NK-92 treated with Interleukin-12 subunit alpha and Interleukin-12 subunit beta, amount 100 ng/mL, for 24 hours (cell line): ENCODE results near the gene PSPC1.
"Not testable (repeated sequence)": the region's sequence is repeated elsewhere in the genome, so short reads cannot be mapped to it uniquely, and the experiment has no call there.

ENCODE experiments used
- DNase-seq: peaks from one replicate; lab custom pipeline; 2025; lab: John Stamatoyannopoulos, UW

Gene PSPC1, protein sequence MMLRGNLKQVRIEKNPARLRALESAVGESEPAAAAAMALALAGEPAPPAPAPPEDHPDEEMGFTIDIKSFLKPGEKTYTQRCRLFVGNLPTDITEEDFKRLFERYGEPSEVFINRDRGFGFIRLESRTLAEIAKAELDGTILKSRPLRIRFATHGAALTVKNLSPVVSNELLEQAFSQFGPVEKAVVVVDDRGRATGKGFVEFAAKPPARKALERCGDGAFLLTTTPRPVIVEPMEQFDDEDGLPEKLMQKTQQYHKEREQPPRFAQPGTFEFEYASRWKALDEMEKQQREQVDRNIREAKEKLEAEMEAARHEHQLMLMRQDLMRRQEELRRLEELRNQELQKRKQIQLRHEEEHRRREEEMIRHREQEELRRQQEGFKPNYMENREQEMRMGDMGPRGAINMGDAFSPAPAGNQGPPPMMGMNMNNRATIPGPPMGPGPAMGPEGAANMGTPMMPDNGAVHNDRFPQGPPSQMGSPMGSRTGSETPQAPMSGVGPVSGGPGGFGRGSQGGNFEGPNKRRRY

DNA sequence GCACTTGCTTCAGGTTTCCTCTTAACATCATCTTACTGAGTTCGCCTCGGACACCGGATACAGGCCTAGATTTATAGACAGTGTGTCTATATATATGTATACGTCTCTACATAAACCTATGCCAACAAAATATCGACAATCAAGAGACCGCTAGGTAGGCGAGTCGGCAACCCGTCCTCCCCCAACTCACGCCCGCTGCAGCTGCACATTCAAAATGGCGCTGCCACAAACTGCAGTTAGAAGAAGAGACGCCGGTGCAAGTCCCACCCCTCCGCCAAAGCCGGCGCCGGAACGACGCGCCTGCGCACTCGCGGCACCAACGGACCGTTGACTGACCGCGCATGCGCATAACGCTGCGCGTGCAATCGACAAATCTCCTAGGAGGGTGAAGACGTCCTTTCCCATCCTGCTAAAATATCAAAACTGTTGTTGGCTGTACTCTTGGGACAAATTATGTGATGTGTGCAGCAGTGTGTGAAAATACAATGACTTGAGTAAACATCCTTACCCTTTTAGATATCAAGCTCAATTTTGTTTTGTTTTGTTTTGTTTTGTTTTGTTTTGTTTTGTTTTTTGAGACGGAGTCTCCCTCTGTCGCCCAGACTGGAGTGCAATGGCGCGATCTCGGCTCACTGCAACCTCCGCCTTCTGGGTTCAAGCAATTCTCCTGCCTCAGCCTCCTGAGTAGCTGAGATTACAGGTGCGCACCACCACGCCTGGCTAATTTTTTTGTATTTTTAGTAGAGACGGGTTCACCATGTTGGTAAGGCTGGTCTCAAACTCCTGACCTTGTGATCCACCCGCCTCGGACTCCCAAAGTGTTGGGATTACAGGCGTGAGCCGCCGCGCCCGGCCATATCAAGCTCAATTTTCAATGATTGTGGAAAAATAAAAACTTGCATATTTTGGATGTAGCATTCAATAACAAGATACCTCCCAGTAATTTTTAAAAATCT is at the start of gene PSPC1:
TSS of gene PSPC1 (minus strand) at position 219 of the 956 bp plus-strand sequence. CDS start at position 31, 188 bp downstream.
- peak; percentile 95 for DNase-seq

- DNase-seq, result no peak
Measured at GRCh38 chr13:19822673-19823072, 39.9 kb upstream of the PSPC1 start.

DNA sequence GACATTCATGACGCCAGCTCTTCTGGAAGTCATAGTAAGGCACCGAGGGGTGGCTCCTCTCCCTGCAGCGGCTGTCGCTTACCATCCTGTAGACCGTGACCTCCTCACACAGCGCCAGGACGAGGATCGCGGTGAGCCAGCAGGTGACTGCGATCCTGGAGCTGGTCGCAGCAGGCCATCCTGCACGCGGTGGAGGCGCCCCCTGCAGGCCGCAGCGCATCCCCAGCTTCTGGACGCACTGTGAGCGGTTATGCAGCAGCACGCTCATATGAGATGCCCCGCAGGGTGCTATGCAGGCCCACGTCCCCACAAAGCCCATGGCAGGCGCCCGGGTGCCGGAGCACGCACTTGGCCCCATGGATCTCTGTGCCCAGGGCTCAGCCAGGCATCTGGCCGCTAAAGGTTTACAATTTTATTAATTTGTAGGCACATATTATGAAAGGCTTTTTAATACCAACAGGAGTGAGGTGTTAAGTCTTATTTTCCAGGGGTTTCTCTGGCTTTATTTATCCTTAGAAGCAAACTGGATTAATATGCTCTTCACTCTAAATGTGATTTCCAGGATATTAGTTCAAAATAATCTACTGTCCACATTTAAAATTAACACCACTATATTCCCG is 35.6 kb upstream of the PSPC1 start:
- DNase-seq, result peak; percentile 14

- no peak for DNase-seq
Measured at GRCh38 chr13:19817510-19818158, 34.9 kb upstream of the PSPC1 start.

- DNase-seq, result no peak
Measured at GRCh38 chr13:19817106-19817505, 34.4 kb upstream of the PSPC1 start.

- not testable (repeated sequence) for DNase-seq
Measured at GRCh38 chr13:19815842-19816241, 33.1 kb upstream of the PSPC1 start.

DNA sequence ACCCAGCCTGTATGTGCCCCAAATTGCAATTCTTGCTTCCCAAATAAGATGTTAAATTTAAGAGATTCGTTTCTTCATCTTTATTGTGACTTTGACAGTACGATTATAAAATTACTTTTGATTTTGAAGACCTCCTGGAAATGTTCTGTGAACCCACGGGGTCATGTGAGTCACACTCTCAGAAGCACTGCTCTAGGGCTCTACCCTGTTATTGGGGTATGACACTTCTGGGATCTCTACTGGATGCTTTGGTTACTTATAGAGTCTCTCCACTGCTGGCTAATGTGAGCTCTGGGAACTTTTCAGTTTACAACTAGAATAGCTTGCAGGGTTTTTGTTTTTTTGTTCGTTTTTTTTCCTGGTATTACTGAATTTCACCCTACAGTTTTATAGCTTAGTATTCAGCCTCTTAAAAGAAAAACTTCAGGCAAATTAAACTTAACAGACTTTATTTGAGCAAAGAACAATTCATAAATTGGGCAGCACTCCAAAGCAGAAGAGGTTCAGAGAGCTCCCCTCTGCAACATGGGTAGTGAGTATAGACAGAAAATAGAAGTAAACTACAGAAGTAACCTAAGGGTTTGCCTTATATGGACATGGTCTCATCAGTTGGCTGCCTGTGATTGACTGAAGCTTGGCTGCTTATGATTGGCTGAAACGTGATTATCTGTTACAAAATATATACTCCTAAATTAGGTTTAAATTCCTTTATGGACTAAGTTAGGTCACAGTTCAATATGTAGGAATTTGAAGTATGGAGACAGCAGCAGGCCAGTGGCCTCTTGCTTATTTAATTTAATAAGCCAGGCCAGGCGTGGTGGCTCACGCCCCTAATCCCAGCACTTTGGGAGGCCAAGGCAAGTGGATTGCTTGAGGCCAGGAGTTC is 28.5 kb upstream of the PSPC1 start:
- DNase-seq, result no peak

GRCh38 chr13:19810151-19810550 is 27.4 kb upstream of the PSPC1 start:
- no peak for DNase-seq

GRCh38 chr13:19805765-19806164 is 23.0 kb upstream of the PSPC1 start:
- no peak for DNase-seq

DNA sequence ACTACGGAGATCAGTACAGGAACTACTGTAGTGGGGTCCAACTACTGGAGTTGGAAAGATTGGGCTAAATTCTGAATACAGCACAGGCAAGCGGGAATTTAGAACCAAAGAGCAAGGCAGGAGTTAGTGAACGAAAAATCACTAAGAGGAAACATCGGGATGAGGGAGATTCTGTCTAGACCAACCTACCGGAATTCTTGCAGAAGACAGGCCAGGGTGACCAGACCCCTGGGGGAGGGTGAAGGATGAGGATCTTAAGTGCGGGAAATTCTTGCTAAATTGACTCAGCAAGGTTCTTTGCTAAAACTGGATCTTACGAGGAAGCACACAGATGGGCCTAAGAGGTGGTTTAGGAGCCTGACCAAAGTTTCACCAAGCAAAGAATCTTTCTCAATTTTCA is 13.2 kb upstream of the PSPC1 start:
- no peak for DNase-seq

DNA sequence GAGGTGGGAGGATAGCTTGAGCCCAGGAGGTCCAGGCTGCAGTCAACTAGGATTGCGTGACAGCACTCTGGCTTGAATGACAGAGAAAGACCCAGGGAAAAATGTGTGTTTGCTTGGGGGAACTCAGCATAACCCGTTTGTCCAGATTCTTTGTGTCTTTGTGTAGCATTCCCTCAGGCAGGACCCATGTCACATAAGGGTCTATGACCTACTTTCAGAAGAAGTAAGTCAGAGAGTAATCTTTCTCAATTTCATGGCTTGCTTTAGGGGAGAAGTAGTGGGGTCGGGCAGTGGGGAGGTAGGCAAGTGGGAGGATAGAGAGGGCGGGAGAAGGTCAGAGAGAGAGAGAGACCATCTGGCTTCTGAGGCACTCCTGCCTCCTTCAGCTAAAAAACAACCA is 11.9 kb upstream of the PSPC1 start:
- no peak for DNase-seq

DNA sequence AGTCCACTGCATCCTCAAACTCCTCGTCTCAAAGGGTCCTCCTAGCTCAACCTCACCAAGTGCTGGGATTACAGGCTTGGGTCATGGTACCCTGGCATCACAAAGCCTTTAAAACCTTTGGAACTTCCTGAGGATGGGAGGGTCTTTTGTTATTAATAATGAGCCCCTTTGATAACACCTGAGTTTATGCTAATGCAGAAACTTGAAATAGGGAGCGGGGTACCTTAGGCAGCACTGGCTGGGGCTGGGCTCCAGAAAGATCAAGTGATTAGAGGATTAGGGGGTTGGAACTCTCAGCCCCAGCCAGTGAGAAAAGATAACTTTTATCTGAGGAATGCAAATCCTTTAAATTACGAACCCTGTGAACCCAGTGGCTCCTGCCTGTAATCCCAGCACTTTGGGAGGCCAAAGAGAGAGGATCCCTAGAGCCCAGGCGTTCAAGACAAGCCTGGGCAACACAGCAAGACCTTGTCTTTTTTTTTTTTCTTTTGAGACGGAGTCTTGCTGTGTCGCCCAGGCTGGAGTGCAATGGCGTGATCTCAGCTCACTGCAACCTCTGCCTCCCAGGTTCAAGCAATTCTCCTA is 9.3 kb upstream of the PSPC1 start:
- no peak for DNase-seq

- DNase-seq, result peak; percentile 57
Measured at GRCh38 chr13:19782049-19782726, 557 bp downstream of the PSPC1 start.

GRCh38 chr13:19781526-19781925 is 1.2 kb downstream of the PSPC1 start:
- DNase-seq, result no peak

DNA sequence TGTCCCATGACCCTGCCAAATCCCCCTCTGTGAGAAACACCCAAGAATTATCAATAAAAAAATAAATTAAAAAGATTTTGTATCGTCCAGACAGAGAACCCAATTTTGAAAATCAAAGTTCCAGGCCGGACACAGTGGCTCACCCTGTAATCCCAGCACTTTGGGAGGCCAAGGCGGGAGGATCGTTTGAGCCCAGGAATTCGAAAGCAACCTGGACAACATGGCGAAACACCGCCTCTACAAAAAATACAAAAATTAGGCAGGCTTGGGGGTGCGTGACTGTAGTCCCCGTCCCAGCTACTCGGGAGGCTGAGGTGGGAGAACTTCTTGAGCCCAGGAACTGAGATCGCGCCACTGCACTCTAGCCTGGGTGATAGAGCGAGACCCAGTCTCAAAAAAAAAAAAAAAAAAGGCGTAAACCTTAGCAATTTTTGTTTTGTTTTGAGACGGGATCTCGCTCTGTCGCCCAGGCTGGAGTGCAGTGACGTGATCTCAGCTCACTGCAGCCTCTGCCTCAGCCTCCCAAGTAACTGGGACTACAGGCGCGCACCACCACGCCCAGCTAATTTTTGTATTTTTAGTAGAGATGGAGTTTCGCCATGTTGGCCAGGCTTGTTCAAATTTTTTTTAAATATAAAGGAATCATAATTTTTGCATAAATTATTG is 1.9 kb downstream of the PSPC1 start:
- not testable (repeated sequence) for DNase-seq

GRCh38 chr13:19772306-19772705 is 10.4 kb downstream of the PSPC1 start:
- DNase-seq, result no peak

DNA sequence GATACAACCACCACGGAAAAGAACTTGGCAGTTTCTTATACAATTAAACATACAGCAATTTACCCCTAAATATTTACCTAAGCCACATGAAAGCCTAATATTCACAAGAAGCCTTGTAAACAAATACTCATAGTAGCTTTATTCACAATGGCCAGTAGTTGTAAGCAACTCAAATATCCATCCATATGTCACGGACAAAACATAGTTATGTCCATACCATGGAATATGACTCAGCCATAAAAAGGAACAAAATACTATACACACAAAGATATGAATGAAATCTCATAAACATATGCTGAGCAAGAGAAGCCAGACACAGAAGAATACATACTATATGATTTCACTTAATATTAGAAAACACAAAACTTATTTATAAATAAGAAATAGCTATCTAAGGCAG is 12.9 kb downstream of the PSPC1 start:
- no peak for DNase-seq

DNA sequence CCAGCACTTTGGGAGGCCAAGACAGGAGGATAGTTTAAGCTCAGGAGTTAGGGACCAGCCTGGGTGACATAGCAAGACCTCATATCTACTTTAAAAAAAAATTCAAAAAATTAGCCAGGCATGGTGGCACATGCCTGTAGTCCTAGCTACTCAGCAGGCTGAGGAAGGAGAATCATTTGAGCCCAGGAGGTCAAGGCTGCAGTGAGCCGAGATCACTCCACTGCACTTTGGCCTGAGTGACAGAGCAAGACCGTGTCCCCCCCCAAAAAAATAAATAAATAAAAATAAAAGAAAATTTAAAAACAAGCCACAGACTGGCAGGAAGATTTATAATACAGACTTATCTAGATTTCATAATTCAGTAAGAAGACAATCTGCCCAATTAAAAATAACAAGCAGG is 14.8 kb downstream of the PSPC1 start:
- no peak for DNase-seq

DNA sequence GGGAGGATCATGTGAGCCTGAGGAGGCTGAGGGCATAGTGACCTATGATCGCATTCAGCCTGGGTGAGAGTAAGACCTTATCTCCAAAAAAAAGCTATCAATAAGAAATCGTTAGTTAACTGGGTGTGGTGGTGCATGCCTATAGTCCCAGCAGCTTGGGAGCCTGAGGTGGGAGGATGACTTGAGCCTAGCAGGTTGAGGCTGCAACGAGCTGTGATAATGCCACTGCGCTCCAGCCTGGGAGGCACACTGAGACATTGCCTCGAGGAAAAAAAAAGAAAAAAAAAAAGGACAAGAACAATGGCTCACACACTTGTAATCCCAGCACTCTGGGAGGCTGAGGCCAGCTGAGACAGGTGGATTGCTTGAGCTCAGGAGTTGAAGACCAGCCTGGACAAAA is 16.2 kb downstream of the PSPC1 start:
- DNase-seq, result no peak
